HEK293T (cell line): ENCODE data around the gene LAIR2.

Experiments
- CTCF ChIA-PET: fragments of 350-600 bp; formaldehyde crosslinking; extraction: SDS; loops from one replicate; lab custom pipeline; 2021; ENCODE audit warnings: antibody characterized with exemption, inconsistent platforms; lab: Yijun Ruan, JAX
- POLR2A ChIA-PET: fragments of 350-600 bp; formaldehyde crosslinking; extraction: SDS; loops from one replicate; lab custom pipeline; 2020; ENCODE audit warnings: antibody characterized with exemption, inconsistent platforms; lab: Yijun Ruan, JAX
- DNase-seq: peaks from one replicate; pipeline ENCODE4 v3.0.0; 2012; ENCODE audit warnings: mixed read lengths; ENCODE audit errors: extremely low spot score
- ARNT ChIP-seq: fragments of 450-650 bp; IDR thresholded peaks from 2 replicates; pipeline ENCODE4 v1.6.1; 2017; ENCODE audit warnings: mild to moderate bottlenecking
- BHLHE40 ChIP-seq: fragments of 450-650 bp; IDR thresholded peaks from 2 replicates; pipeline ENCODE4 v1.6.1; 2016; ENCODE audit warnings: mild to moderate bottlenecking, moderate library complexity, borderline replicate concordance
- CTBP1 ChIP-seq: fragments of 450-650 bp; IDR thresholded peaks from 2 replicates; pipeline ENCODE4 v1.6.1; 2016; ENCODE audit warnings: borderline replicate concordance
- ELF4 ChIP-seq: fragments of 450-650 bp; IDR thresholded peaks from 2 replicates; pipeline ENCODE4 v1.6.1; 2017; ENCODE audit warnings: antibody characterized with exemption
- FOXA1 ChIP-seq: fragments of 450-650 bp; IDR thresholded peaks from 2 replicates; pipeline ENCODE4 v1.6.1; 2016; ENCODE audit warnings: mild to moderate bottlenecking
- FOXK2 ChIP-seq: fragments of 450-650 bp; IDR thresholded peaks from 2 replicates; pipeline ENCODE4 v1.6.1; 2016; ENCODE audit warnings: mild to moderate bottlenecking
- FOXM1 ChIP-seq: fragments of 450-650 bp; IDR thresholded peaks from 2 replicates; pipeline ENCODE4 v1.6.1; 2017; ENCODE audit warnings: mild to moderate bottlenecking, borderline replicate concordance
- HDGF ChIP-seq: fragments of 450-650 bp; IDR thresholded peaks from 2 replicates; pipeline ENCODE4 v1.6.1; 2017; ENCODE audit warnings: antibody characterized with exemption, borderline replicate concordance
- L3MBTL2 ChIP-seq: fragments of 450-650 bp; conservative IDR thresholded peaks from 2 replicates; pipeline ENCODE4 v1.6.1; 2016; ENCODE audit warnings: mild to moderate bottlenecking
- LEF1 ChIP-seq: fragments of 450-650 bp; IDR thresholded peaks from 2 replicates; pipeline ENCODE4 v1.6.1; 2017; ENCODE audit warnings: mild to moderate bottlenecking, borderline replicate concordance
- NFRKB ChIP-seq: fragments of 450-650 bp; IDR thresholded peaks from 2 replicates; pipeline ENCODE4 v1.6.1; 2016; ENCODE audit warnings: mild to moderate bottlenecking, moderate library complexity
- SP1 ChIP-seq: fragments of 450-650 bp; IDR thresholded peaks from 2 replicates; pipeline ENCODE4 v1.6.1; 2017
- SUZ12 ChIP-seq: fragments of 450-650 bp; IDR thresholded peaks from 2 replicates; pipeline ENCODE4 v1.6.1; 2016; ENCODE audit warnings: mild to moderate bottlenecking
- TARDBP ChIP-seq: fragments of 450-650 bp; IDR thresholded peaks from 2 replicates; pipeline ENCODE4 v1.6.1; 2016
- ZNF384 ChIP-seq: fragments of 450-650 bp; IDR thresholded peaks from 2 replicates; pipeline ENCODE4 v1.6.1; 2016
- TF ChIP-seq, protein P1 (sequence below): fragments of 450-650 bp; IDR thresholded peaks from 2 replicates; pipeline ENCODE4 v1.6.1; 2016

Gene LAIR2

GRCh38 chr19:54548806-54549205 lies 46.2 kb downstream of the LAIR2 start:
- POLR2A ChIA-PET: no interaction called here
- CTCF ChIA-PET: no interaction called here
- TF ChIP-seq HDGF: no peak
- no peak for TF ChIP-seq FOXM1
- TF ChIP-seq NFRKB: no peak
- no peak for DNase-seq

- ChIA-PET POLR2A (no interaction called here), CTCF (no interaction called here)
- TF ChIP-seq SP1 (no peak), FOXA1 (no peak), FOXK2 (no peak)
- TF ChIP-seq, protein P1, sequence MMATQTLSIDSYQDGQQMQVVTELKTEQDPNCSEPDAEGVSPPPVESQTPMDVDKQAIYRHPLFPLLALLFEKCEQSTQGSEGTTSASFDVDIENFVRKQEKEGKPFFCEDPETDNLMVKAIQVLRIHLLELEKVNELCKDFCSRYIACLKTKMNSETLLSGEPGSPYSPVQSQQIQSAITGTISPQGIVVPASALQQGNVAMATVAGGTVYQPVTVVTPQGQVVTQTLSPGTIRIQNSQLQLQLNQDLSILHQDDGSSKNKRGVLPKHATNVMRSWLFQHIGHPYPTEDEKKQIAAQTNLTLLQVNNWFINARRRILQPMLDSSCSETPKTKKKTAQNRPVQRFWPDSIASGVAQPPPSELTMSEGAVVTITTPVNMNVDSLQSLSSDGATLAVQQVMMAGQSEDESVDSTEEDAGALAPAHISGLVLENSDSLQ: no peak
- no peak for DNase-seq
Measured at GRCh38 chr19:54549224-54549623, 46.6 kb downstream of the LAIR2 start.

GRCh38 chr19:54551293-54551692 lies 48.7 kb downstream of the LAIR2 start:
- CTCF ChIA-PET: no interaction called here
- POLR2A ChIA-PET: no interaction called here
- no peak for DNase-seq
- TF ChIP-seq ARNT (no peak), FOXK2 (no peak), FOXA1 (no peak), FOXM1 (no peak), NFRKB (no peak), BHLHE40 (no peak), CTBP1 (no peak), SP1 (no peak), SUZ12 (no peak), HDGF (no peak)
- TF ChIP-seq, protein P1: no peak

GRCh38 chr19:54551950-54552912 lies 49.6 kb downstream of the LAIR2 start:
- TF ChIP-seq TARDBP: no peak
- no peak for TF ChIP-seq HDGF
- no peak for TF ChIP-seq FOXK2
- TF ChIP-seq NFRKB: no peak
- TF ChIP-seq, protein P1: no peak
- TF ChIP-seq FOXM1: no peak
- no peak for TF ChIP-seq ARNT
- TF ChIP-seq CTBP1: no peak
- TF ChIP-seq BHLHE40: no peak
- POLR2A ChIA-PET: no interaction called here
- no peak for DNase-seq
- CTCF ChIA-PET: no interaction called here

DNA sequence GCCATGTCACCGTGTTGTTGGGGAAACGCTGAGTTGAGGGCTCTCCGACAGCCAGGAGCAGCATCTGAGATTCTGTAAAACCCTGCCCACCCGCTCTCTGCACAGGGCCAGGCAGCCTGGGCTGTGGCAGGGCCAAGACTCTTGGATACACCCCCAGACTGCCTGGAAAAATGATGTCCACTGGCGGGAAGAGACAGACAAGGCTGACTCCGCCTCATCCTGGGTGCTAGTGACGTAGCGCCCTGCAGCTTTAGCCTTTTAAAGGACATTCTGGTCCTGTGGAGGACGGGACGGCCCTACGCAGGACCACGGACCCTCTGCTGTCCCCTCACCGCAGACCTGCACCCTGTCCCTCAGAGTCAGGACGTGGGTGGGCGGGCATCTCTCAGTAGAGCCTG lies 50.3 kb downstream of the LAIR2 start:
- TF ChIP-seq SUZ12 (no peak), HDGF (no peak), BHLHE40 (no peak), FOXM1 (no peak), CTBP1 (no peak), LEF1 (no peak), TARDBP (no peak)
- DNase-seq: no peak
- CTCF ChIA-PET: no interaction called here
- POLR2A ChIA-PET: no interaction called here

DNA sequence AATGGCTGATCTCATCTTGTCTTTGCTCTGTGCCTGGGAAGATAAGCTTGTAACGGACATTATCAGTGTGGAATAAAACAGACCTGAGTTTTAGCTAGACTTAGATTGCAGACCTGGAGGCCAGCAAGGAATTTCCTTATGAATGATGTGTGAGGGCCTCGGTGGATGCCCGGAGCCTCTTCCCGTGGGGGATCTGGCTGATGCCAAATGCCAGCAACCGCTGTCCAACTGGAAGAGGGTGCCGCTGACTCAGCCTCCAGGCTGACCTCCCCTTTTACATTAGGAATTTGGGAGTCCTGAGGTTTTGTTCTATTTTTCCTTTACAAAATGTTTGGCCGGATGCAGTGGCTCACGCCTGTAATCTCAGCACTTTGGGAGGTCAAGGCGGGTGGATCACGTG lies 51.4 kb downstream of the LAIR2 start:
- ChIA-PET CTCF (no interaction called here), POLR2A (no interaction called here)
- DNase-seq: no peak
- TF ChIP-seq LEF1: no peak
- no peak for TF ChIP-seq L3MBTL2
- TF ChIP-seq BHLHE40: no peak
- no peak for TF ChIP-seq FOXM1
- TF ChIP-seq ZNF384: no peak
- no peak for TF ChIP-seq ARNT
- no peak for TF ChIP-seq TARDBP
- no peak for TF ChIP-seq HDGF
- no peak for TF ChIP-seq ELF4
- no peak for TF ChIP-seq SUZ12
- TF ChIP-seq NFRKB: no peak
- TF ChIP-seq CTBP1: no peak
- TF ChIP-seq FOXK2: no peak
- no peak for TF ChIP-seq SP1
- TF ChIP-seq, protein P1: no peak
- no peak for TF ChIP-seq FOXA1
